NCI-H1105 (cell line): Measurements from ENCODE around the gene SH2D3A.

Source experiments
- DNase-seq: peaks from one replicate; lab custom pipeline; 2025; lab: John Stamatoyannopoulos, UW

Gene SH2D3A

DNA sequence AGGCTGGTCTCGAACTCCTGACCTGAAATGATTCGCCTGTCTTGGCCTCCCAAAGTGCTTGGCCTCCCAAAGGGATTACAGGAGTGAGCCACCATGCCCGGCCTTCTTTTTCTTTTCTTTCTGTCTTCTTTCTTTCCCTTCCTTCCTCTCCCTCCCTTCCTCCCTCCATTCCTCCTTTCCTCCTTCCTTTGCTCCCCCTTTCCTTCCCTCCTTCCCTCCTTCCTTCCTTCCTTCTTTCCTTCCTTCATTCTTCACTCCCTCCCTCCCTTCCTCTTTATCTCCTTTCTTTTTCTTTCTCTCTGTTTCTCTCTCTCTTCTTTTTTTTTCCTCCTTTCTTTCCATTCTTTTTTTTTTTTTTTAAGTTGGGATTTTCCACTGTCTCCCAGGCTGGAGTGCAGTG is 58.9 kb downstream of the SH2D3A start:
- DNase-seq: no peak

DNA sequence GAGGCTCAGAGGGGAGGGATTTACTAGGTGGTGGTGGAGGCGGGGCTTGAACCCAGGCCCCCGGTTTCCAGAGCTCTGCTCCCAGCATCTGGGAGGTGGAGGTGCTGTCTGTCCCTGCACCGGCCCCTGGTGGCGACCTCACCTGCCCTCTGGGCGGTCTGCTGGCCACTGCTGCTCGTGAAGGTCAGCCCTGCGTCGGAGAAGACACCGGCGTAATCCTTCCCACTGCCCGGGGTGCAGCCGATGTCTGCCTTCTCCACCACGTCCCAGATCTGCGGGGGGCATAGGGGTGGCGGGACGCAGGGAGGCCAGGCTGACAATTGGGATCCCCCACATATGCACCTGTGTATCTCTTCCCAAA is 59.6 kb downstream of the SH2D3A start:
- DNase-seq: no peak

DNA sequence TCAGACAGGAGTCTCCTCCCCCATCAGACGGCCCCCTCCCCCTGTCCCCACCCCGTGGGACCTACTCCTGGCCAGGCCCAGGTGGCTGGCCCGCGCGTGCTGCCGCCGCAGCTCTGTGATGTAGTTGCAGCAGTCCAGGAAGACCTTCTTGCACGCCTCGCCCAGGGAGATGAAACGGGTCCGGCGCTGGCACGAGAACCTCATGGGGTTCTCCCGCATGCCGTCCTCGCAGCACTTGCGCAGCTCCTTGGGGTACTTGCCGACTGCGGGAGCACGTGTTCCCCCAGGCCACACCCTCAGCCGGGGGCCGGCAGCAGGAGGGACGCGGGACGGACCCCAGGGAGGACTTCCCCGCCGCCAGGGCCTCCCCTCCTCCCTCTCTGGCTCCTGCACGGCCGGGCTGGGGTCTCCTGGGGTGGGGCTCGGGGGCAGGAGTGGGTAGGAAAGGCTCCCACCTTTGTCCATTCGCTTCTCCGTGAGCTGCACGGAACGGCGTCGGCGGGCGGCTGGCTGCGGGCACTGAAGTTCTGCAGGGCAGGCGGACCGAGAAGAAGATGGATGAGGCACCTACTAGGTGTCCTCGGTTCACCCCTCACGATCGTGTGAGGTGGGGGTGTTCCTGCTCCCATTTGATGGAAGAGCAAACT is 60.1 kb downstream of the SH2D3A start:
- DNase-seq: no peak

DNA sequence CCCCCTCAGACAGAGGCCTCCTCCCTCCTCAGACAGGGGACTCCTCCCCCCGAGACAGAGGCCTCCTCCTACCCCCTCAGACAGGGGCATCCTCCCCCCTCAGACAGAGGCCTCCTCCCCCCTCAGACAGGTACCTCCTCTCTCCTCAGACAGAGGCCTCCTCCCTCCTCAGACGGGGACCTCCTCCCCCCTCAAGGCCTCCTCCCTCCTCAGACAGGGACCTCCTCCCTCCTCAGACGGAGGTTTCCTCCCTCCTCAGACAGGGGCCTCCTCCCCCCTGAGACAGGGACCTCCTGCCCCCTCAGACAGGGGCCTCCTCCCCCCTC is 60.6 kb downstream of the SH2D3A start:
- DNase-seq: no peak

DNA sequence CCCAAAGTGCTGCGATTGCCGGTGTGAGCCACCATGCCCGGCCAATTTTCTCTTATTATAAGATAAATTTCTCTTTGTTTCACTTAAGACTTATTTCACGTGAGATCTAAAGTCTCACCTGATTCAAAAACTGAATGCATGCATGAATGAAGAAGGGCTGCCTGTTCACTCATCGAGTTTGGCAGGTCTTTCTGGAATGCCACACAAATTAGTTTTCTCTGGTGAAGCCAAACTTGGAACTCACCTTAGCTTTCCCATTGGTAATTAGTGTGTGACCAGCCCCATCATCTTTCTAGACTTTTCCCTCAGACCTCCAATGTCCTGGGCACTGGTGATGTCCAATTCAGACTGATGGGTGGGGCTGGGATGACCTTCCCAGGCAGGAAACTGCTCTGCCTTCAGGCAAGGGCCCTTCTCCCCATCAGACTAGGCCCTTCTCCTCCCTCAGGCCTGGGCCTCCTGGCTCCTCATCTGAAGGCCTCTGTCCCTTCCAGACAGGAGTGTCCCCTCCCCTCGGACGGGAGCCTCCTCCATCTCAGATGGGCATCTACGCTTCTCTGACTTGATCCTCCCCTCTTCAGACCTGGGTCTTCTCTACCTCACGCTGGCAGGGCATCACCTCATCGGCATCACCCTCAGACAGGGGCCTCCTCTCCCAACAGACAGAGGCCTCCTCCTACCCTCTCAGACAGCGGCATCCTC is 61.2 kb downstream of the SH2D3A start:
- no peak for DNase-seq
